Prostate gland (tissue), 2 donors: ENCODE data around the gene KIF17.

Experiments used
- CTCF ChIP-seq, 4 experiments: fragments of 200-600 bp in 2 of 4; fragments of 450-650 bp in 2 of 4; sonication (generic) in 2 of 4; IDR thresholded peaks; 1 replicate in 3 of 4; 2 replicates in 1 of 4; pipeline ENCODE4 v1.5.1; 2016 to 2019; ENCODE audit warnings: antibody characterized with exemption in 4 of 4, mild to moderate bottlenecking in 2 of 4, moderate library complexity in 2 of 4
- POLR2A ChIP-seq: fragments of 450-650 bp; IDR thresholded peaks from one replicate; pipeline ENCODE4 v1.6.1; 2016; ENCODE audit warnings: antibody characterized with exemption, mild to moderate bottlenecking
- POLR2AphosphoS5 ChIP-seq: sonication (generic); formaldehyde crosslinking; IDR thresholded peaks from one replicate; pipeline ENCODE4 v1.6.1; 2017; ENCODE audit warnings: antibody characterized with exemption

GRCh38 chr1:20704390-20705202 lies 13.2 kb downstream of the KIF17 start:
- no peak for TF ChIP-seq POLR2A
- no peak for TF ChIP-seq CTCF (IDR thresholded peaks at IDR 0.05)
- TF ChIP-seq POLR2AphosphoS5, result no peak
